H9 (cell line): ENCODE results near the gene GNB1L. TPM values are rescaled to one million over a fixed set of nuclear protein-coding genes. Genes with fewer than 3 reads are reported as not detected.

Experiments
- DNase-seq: peaks from one replicate; pipeline ENCODE4 v3.0.0-alpha.2; 2017
- H2AFZ ChIP-seq: one replicate; pipeline ENCODE4 v1.6.1; 2013; ENCODE audit warnings: mild to moderate bottlenecking, low read length, control low read depth, moderate library complexity
- H2AK5ac ChIP-seq: 2 replicates; pipeline ENCODE4 v1.6.1; 2013; ENCODE audit warnings: low read length, control low read depth, mixed read lengths; ENCODE audit not compliant: insufficient read length
- H2BK120ac ChIP-seq: one replicate; pipeline ENCODE4 v1.6.1; 2013; ENCODE audit warnings: low read depth, mild to moderate bottlenecking, low read length, control low read depth, inconsistent platforms; ENCODE audit not compliant: poor library complexity, severe bottlenecking
- H2BK12ac ChIP-seq: 2 replicates; pipeline ENCODE4 v1.6.1; 2013; ENCODE audit warnings: low read length, control low read depth, mixed read lengths, low read depth; ENCODE audit not compliant: insufficient read length
- H2BK15ac ChIP-seq: 2 replicates; pipeline ENCODE4 v1.6.1; 2013; ENCODE audit warnings: low read depth, low read length, control low read depth
- H2BK20ac ChIP-seq: one replicate; pipeline ENCODE4 v1.6.1; 2013; ENCODE audit warnings: low read depth, mild to moderate bottlenecking, low read length, control low read depth, inconsistent platforms; ENCODE audit not compliant: poor library complexity, severe bottlenecking
- H2BK5ac ChIP-seq: 2 replicates; pipeline ENCODE4 v1.6.1; 2013; ENCODE audit warnings: low read length, control low read depth, mixed read lengths; ENCODE audit not compliant: insufficient read length
- H3K14ac ChIP-seq: 2 replicates; pipeline ENCODE4 v1.6.1; 2013; ENCODE audit warnings: low read length, control low read depth; ENCODE audit not compliant: insufficient read depth
- H3K18ac ChIP-seq: 2 replicates; pipeline ENCODE4 v1.6.1; 2013; ENCODE audit warnings: low read depth, mild to moderate bottlenecking, mixed read lengths, low read length, control low read depth; ENCODE audit not compliant: insufficient read length
- H3K23ac ChIP-seq: 2 replicates; pipeline ENCODE4 v1.6.1; 2013; ENCODE audit warnings: low read length, control low read depth, mixed read lengths, low read depth; ENCODE audit not compliant: insufficient read length
- H3K23me2 ChIP-seq: 2 replicates; pipeline ENCODE4 v1.6.1; 2013; ENCODE audit warnings: low read depth, mild to moderate bottlenecking, mixed read lengths, low read length, control low read depth; ENCODE audit not compliant: insufficient read length, poor library complexity, severe bottlenecking
- H3K27ac ChIP-seq: 2 replicates; pipeline ENCODE4 v1.5.1; 2013; ENCODE audit warnings: low read length, control low read depth, mixed read lengths, low read depth; ENCODE audit not compliant: insufficient read length
- H3K27me3 ChIP-seq: 2 replicates; pipeline ENCODE4 v1.6.1; 2013; ENCODE audit warnings: low read length, control low read depth, inconsistent platforms; ENCODE audit not compliant: insufficient read depth
- H3K4ac ChIP-seq: 2 replicates; pipeline ENCODE4 v1.6.1; 2013; ENCODE audit warnings: low read depth, mild to moderate bottlenecking, control low read depth, inconsistent platforms, low read length, moderate library complexity
- H3K4me1 ChIP-seq: 2 replicates; pipeline ENCODE4 v1.6.1; 2013; ENCODE audit warnings: low read length, control low read depth, inconsistent platforms; ENCODE audit not compliant: insufficient read depth
- H3K4me2 ChIP-seq: 2 replicates; pipeline ENCODE4 v1.6.1; 2013; ENCODE audit warnings: low read length, control low read depth, mixed read lengths; ENCODE audit not compliant: insufficient read length, insufficient read depth
- H3K56ac ChIP-seq: 2 replicates; pipeline ENCODE4 v1.6.1; 2013; ENCODE audit warnings: low read depth, mild to moderate bottlenecking, mixed read lengths, low read length, control low read depth; ENCODE audit not compliant: insufficient read length
- H3K79me1 ChIP-seq: 2 replicates; pipeline ENCODE4 v1.6.1; 2013; ENCODE audit warnings: low read depth, mild to moderate bottlenecking, moderate library complexity, low read length, control low read depth, inconsistent platforms; ENCODE audit not compliant: insufficient read depth, poor library complexity, severe bottlenecking
- H3K79me2 ChIP-seq: 2 replicates; pipeline ENCODE4 v1.6.1; 2013; ENCODE audit warnings: low read length, control low read depth, inconsistent platforms; ENCODE audit not compliant: insufficient read depth
- H3K9ac ChIP-seq: 2 replicates; pipeline ENCODE4 v1.6.1; 2013; ENCODE audit warnings: low read length, control low read depth, mixed read lengths; ENCODE audit not compliant: insufficient read length; ENCODE audit errors: extremely low read depth
- H3K9me3 ChIP-seq: one replicate; pipeline ENCODE4 v1.6.1; 2013; ENCODE audit warnings: low read depth, low read length, inconsistent platforms; ENCODE audit not compliant: control insufficient read depth
- H3T11ph ChIP-seq: one replicate; pipeline ENCODE4 v1.6.1; 2013; ENCODE audit warnings: mild to moderate bottlenecking, low read length, control low read depth, inconsistent platforms
- H4K20me1 ChIP-seq: one replicate; pipeline ENCODE4 v1.6.1; 2013; ENCODE audit not compliant: control insufficient read depth, insufficient read length, insufficient read depth
- H4K5ac ChIP-seq: 2 replicates; pipeline ENCODE4 v1.6.1; 2013; ENCODE audit warnings: low read depth, mild to moderate bottlenecking, mixed read lengths, low read length, control low read depth; ENCODE audit not compliant: insufficient read length
- H4K8ac ChIP-seq: replicated peaks from 2 replicates; pipeline ENCODE4 v1.6.1; 2013; ENCODE audit warnings: low read length, control low read depth, mixed read lengths, low read depth; ENCODE audit not compliant: insufficient read length
- H4K91ac ChIP-seq: 2 replicates; pipeline ENCODE4 v1.6.1; 2013; ENCODE audit warnings: low read depth, mild to moderate bottlenecking, moderate library complexity, mixed read lengths, low read length, control low read depth; ENCODE audit not compliant: insufficient read length
- H3K27ac Mint-ChIP-seq, 3 experiments: 2 replicates in 2 of 3; 3 replicates in 1 of 3; pipeline ENCODE4 v1.8.0; 2020 to 2021; ENCODE audit warnings: mixed read lengths in 3 of 3, mild to moderate bottlenecking in 1 of 3, moderate library complexity in 1 of 3
- H3K27me3 Mint-ChIP-seq: 2 replicates; pipeline ENCODE4 v1.8.0; 2021; ENCODE audit warnings: low read depth, mild to moderate bottlenecking, moderate library complexity, mixed read lengths
- H3K36me3 Mint-ChIP-seq, 3 experiments: 2 replicates in 2 of 3; 3 replicates in 1 of 3; pipeline ENCODE4 v1.8.0; 2020 to 2021; ENCODE audit warnings: low read depth in 3 of 3, mixed read lengths in 3 of 3; ENCODE audit not compliant: insufficient read depth in 1 of 3
- H3K4me1 Mint-ChIP-seq, 2 experiments: 2 replicates each; pipeline ENCODE4 v1.8.0; 2020; ENCODE audit warnings: mixed read lengths in 2 of 2
- H3K4me3 Mint-ChIP-seq, 2 experiments: 2 replicates in 1 of 2; 3 replicates in 1 of 2; pipeline ENCODE4 v1.8.0; 2020 to 2021; ENCODE audit warnings: mild to moderate bottlenecking in 2 of 2, mixed read lengths in 2 of 2, moderate library complexity in 1 of 2
- H3K9me3 Mint-ChIP-seq, 2 experiments: 2 replicates in 1 of 2; 3 replicates in 1 of 2; pipeline ENCODE4 v1.8.0; 2020; ENCODE audit warnings: mild to moderate bottlenecking in 2 of 2, mixed read lengths in 2 of 2, moderate library complexity in 1 of 2
- CTCF ChIP-seq: fragments of 200-600 bp; sonication (generic); conservative IDR thresholded peaks from 3 replicates; pipeline ENCODE4 v1.8.0; 2021; ENCODE audit warnings: antibody characterized with exemption, mild to moderate bottlenecking
- WGBS: extraction: QIAGEN DNeasy Blood & Tissue Kit; methylation state at CpG from one replicate; pipeline ENCODE4 v1.1.7; 2013; ENCODE audit warnings: missing lambda C conversion rate, low lambda C conversion rate, mixed read lengths; ENCODE audit not compliant: insufficient read length; ENCODE audit errors: extremely low coverage; 5-methylcytosine and 5-hydroxymethylcytosine counted together
- total RNA-seq: library from RNA; stranded (reverse); gene quantifications from 2 replicates; pipeline ENCODE4 v1.2.1, GENCODE V29; 2021

GNB1L gene
- total RNA-seq, 1 experiment from 2014 or later = 22.4 TPM

- Histone ChIP-seq H3K56ac (no peak overlapping the region), H3T11ph (no peak overlapping the region), H3K79me1 (no peaks in the 10 kb centered on the region)
These were observed 84.1 kb downstream of the GNB1L start for GRCh38 chr22:19770349-19771220.

More at GRCh38 chr22:19770349-19771220, 84.1 kb downstream of the GNB1L start:
- H2BK15ac ChIP-seq = no peak overlapping the region
- H3K27ac Mint-ChIP-seq = no peak overlapping the region
- H2AK5ac ChIP-seq = no peak overlapping the region
- no peak overlapping the region for H3K27ac ChIP-seq
- H4K20me1 ChIP-seq = no peaks in the 10 kb centered on the region
- no peaks in the 10 kb centered on the region for H3K9me3 ChIP-seq
- no peak overlapping the region for H3K23ac ChIP-seq
- no peak for TF ChIP-seq CTCF
- no peaks in the 10 kb centered on the region for H3K36me3 Mint-ChIP-seq
- H3K4me1 Mint-ChIP-seq = peaks cover 3 to 13% of the 10 kb centered on the region in 2 experiments; a peak in 3 of 4 replicates
- H4K91ac ChIP-seq = no peak overlapping the region
- H3K14ac ChIP-seq = no peak overlapping the region
- no peak overlapping the region for H3K4ac ChIP-seq
- no peak overlapping the region for H2BK5ac ChIP-seq
- no peak overlapping the region for H3K4me2 ChIP-seq
- H3K18ac ChIP-seq = no peak overlapping the region
- H2AFZ ChIP-seq = no peak overlapping the region
- H2BK120ac ChIP-seq = no peak overlapping the region
- no peak overlapping the region for H3K4me3 Mint-ChIP-seq
- peaks cover 4% of the 10 kb centered on the region; the same call in 1 of the 2 replicates for H3K4me1 ChIP-seq
- H4K8ac ChIP-seq = no peak overlapping the region
- H2BK20ac ChIP-seq = no peak overlapping the region
- H2BK12ac ChIP-seq = no peak overlapping the region
- H3K79me2 ChIP-seq = no peaks in the 10 kb centered on the region
- WGBS = no CpG with 5 or more reads among the region's 25 CpGs
- no peak overlapping the region for H3K9ac ChIP-seq
- DNase-seq = no peak
- no peaks in the 10 kb centered on the region for H3K9me3 Mint-ChIP-seq
- H3K27me3 Mint-ChIP-seq = peaks cover 90% of the 10 kb centered on the region
- H3K23me2 ChIP-seq = peaks cover 4% of the 10 kb centered on the region
- H4K5ac ChIP-seq = no peak overlapping the region
- H3K27me3 ChIP-seq = peaks cover 27% of the 10 kb centered on the region
